ENCODE measurements around the gene CYBA.

The CYBA gene

GRCh38 chr16:88684569-88685155 is 33.8 kb upstream of the CYBA start:
- Histone ChIP-seq H3K4me2 (ENCODE audit: low read depth, low read length) (peak overlapping the region; percentile 84; the same call in 1 of the 2 replicates), H3K4me1 (ENCODE audit: low read length) (peaks cover 23% of the 10 kb centered on the region), H3K9ac (ENCODE audit: low read length) (peak overlapping the region; percentile 68), H2AFZ (ENCODE audit: low read length) (no peak overlapping the region), H3K9me3 (replicated peaks; ENCODE audit: insufficient read depth, low read length) (no peaks in the 10 kb centered on the region), H3K27ac (ENCODE audit: low read length) (peak overlapping the region; percentile 75; the same call in 1 of the 2 replicates), H3K36me3 (replicated peaks; ENCODE audit: insufficient read depth, low read length) (no peaks in the 10 kb centered on the region), H3F3A (ENCODE audit: insufficient read depth, low read length) (peaks cover 27% of the 10 kb centered on the region), H3K27me3 (replicated peaks; ENCODE audit: insufficient read depth, low read length) (no peaks in the 10 kb centered on the region), H4K20me1 (ENCODE audit: insufficient read depth, low read length) (no peaks in the 10 kb centered on the region), H3K9me2 (replicated peaks; ENCODE audit: insufficient read depth, low read length) (no peaks in the 10 kb centered on the region), H3K4me3 (ENCODE audit: low read length) (peak overlapping the region; percentile 74), H3K79me2 (ENCODE audit: low read length) (peaks cover 8% of the 10 kb centered on the region; the same call in 1 of the 2 replicates)
- TF ChIP-seq EZH2phosphoT487 (IDR thresholded peaks at IDR 0.05; ENCODE audit: low read length) (no peak), EZH2 (optimal IDR thresholded peaks at IDR 0.05; ENCODE audit: low read depth, low read length) (no peak), CTCF (IDR thresholded peaks at IDR 0.05; ENCODE audit: low read length) (no peak)
- no peak for DNase-seq

- Histone ChIP-seq H3K79me2 (ENCODE audit: low read length) (peaks cover 8% of the 10 kb centered on the region; the same call in 1 of the 2 replicates), H3K27me3 (replicated peaks; ENCODE audit: insufficient read depth, low read length) (no peaks in the 10 kb centered on the region), H2AFZ (ENCODE audit: low read length) (no peak overlapping the region), H3K9me3 (replicated peaks; ENCODE audit: insufficient read depth, low read length) (no peaks in the 10 kb centered on the region), H3F3A (ENCODE audit: insufficient read depth, low read length) (peaks cover 27% of the 10 kb centered on the region), H3K4me2 (ENCODE audit: low read depth, low read length) (peak overlapping the region; percentile 86), H3K36me3 (replicated peaks; ENCODE audit: insufficient read depth, low read length) (no peaks in the 10 kb centered on the region), H4K20me1 (ENCODE audit: insufficient read depth, low read length) (no peaks in the 10 kb centered on the region), H3K4me3 (ENCODE audit: low read length) (peak overlapping the region; percentile 45; the same call in 1 of the 2 replicates), H3K4me1 (ENCODE audit: low read length) (peaks cover 23% of the 10 kb centered on the region), H3K27ac (ENCODE audit: low read length) (peak overlapping the region; percentile 94), H3K9ac (ENCODE audit: low read length) (peak overlapping the region; percentile 72), H3K9me2 (replicated peaks; ENCODE audit: insufficient read depth, low read length) (no peaks in the 10 kb centered on the region)
- TF ChIP-seq EZH2 (optimal IDR thresholded peaks at IDR 0.05; ENCODE audit: low read depth, low read length) = no peak
- no peak for TF ChIP-seq CTCF (IDR thresholded peaks at IDR 0.05; ENCODE audit: low read length)
- no peak for TF ChIP-seq EZH2phosphoT487 (IDR thresholded peaks at IDR 0.05; ENCODE audit: low read length)
- peak; percentile 76 for DNase-seq
Observed at GRCh38 chr16:88681709-88682451, 31.0 kb upstream of the CYBA start.

GRCh38 chr16:88681084-88681680 is 30.3 kb upstream of the CYBA start:
- no peaks in the 10 kb centered on the region for H4K20me1 ChIP-seq (ENCODE audit: insufficient read depth, low read length)
- peak overlapping the region; percentile 86 for H3K4me2 ChIP-seq (ENCODE audit: low read depth, low read length)
- peak overlapping the region; percentile 45; the same call in 1 of the 2 replicates for H3K4me3 ChIP-seq (ENCODE audit: low read length)
- H3K9me2 ChIP-seq (replicated peaks; ENCODE audit: insufficient read depth, low read length) = no peaks in the 10 kb centered on the region
- H3K9ac ChIP-seq (ENCODE audit: low read length) = peak overlapping the region; percentile 72
- peak overlapping the region; percentile 94 for H3K27ac ChIP-seq (ENCODE audit: low read length)
- no peak overlapping the region for H2AFZ ChIP-seq (ENCODE audit: low read length)
- H3K4me1 ChIP-seq (ENCODE audit: low read length) = peaks cover 23% of the 10 kb centered on the region
- TF ChIP-seq EZH2phosphoT487 (IDR thresholded peaks at IDR 0.05; ENCODE audit: low read length) (no peak), EZH2 (optimal IDR thresholded peaks at IDR 0.05; ENCODE audit: low read depth, low read length) (no peak), CTCF (IDR thresholded peaks at IDR 0.05; ENCODE audit: low read length) (peak; percentile 63)
- no peaks in the 10 kb centered on the region for H3K27me3 ChIP-seq (replicated peaks; ENCODE audit: insufficient read depth, low read length)
- no peaks in the 10 kb centered on the region for H3K9me3 ChIP-seq (replicated peaks; ENCODE audit: insufficient read depth, low read length)
- DNase-seq = peak; percentile 84
- H3F3A ChIP-seq (ENCODE audit: insufficient read depth, low read length) = peaks cover 27% of the 10 kb centered on the region
- H3K79me2 ChIP-seq (ENCODE audit: low read length) = peaks cover 8% of the 10 kb centered on the region; the same call in 1 of the 2 replicates
- H3K36me3 ChIP-seq (replicated peaks; ENCODE audit: insufficient read depth, low read length) = no peaks in the 10 kb centered on the region

All from MM.1S (cell line).